H9 (cell line): Measurements from ENCODE around the gene GSE1. TPM values are rescaled to one million over a fixed set of nuclear protein-coding genes. Genes with fewer than 3 reads are reported as not detected.

ENCODE experiments used
- DNase-seq: peaks from one replicate; pipeline ENCODE4 v3.0.0-alpha.2; 2017
- H2AFZ ChIP-seq: one replicate; pipeline ENCODE4 v1.6.1; 2013; ENCODE audit warnings: mild to moderate bottlenecking, low read length, control low read depth, moderate library complexity
- H2AK5ac ChIP-seq: 2 replicates; pipeline ENCODE4 v1.6.1; 2013; ENCODE audit warnings: low read length, control low read depth, mixed read lengths; ENCODE audit not compliant: insufficient read length
- H2BK120ac ChIP-seq: one replicate; pipeline ENCODE4 v1.6.1; 2013; ENCODE audit warnings: low read depth, mild to moderate bottlenecking, low read length, control low read depth, inconsistent platforms; ENCODE audit not compliant: poor library complexity, severe bottlenecking
- H2BK12ac ChIP-seq: 2 replicates; pipeline ENCODE4 v1.6.1; 2013; ENCODE audit warnings: low read length, control low read depth, mixed read lengths, low read depth; ENCODE audit not compliant: insufficient read length
- H2BK15ac ChIP-seq: 2 replicates; pipeline ENCODE4 v1.6.1; 2013; ENCODE audit warnings: low read depth, low read length, control low read depth
- H2BK20ac ChIP-seq: one replicate; pipeline ENCODE4 v1.6.1; 2013; ENCODE audit warnings: low read depth, mild to moderate bottlenecking, low read length, control low read depth, inconsistent platforms; ENCODE audit not compliant: poor library complexity, severe bottlenecking
- H2BK5ac ChIP-seq: 2 replicates; pipeline ENCODE4 v1.6.1; 2013; ENCODE audit warnings: low read length, control low read depth, mixed read lengths; ENCODE audit not compliant: insufficient read length
- H3K14ac ChIP-seq: 2 replicates; pipeline ENCODE4 v1.6.1; 2013; ENCODE audit warnings: low read length, control low read depth; ENCODE audit not compliant: insufficient read depth
- H3K18ac ChIP-seq: 2 replicates; pipeline ENCODE4 v1.6.1; 2013; ENCODE audit warnings: low read depth, mild to moderate bottlenecking, mixed read lengths, low read length, control low read depth; ENCODE audit not compliant: insufficient read length
- H3K23ac ChIP-seq: 2 replicates; pipeline ENCODE4 v1.6.1; 2013; ENCODE audit warnings: low read length, control low read depth, mixed read lengths, low read depth; ENCODE audit not compliant: insufficient read length
- H3K23me2 ChIP-seq: 2 replicates; pipeline ENCODE4 v1.6.1; 2013; ENCODE audit warnings: low read depth, mild to moderate bottlenecking, mixed read lengths, low read length, control low read depth; ENCODE audit not compliant: insufficient read length, poor library complexity, severe bottlenecking
- H3K27ac ChIP-seq: 2 replicates; pipeline ENCODE4 v1.5.1; 2013; ENCODE audit warnings: low read length, control low read depth, mixed read lengths, low read depth; ENCODE audit not compliant: insufficient read length
- H3K27me3 ChIP-seq: 2 replicates; pipeline ENCODE4 v1.6.1; 2013; ENCODE audit warnings: low read length, control low read depth, inconsistent platforms; ENCODE audit not compliant: insufficient read depth
- H3K4ac ChIP-seq: 2 replicates; pipeline ENCODE4 v1.6.1; 2013; ENCODE audit warnings: low read depth, mild to moderate bottlenecking, control low read depth, inconsistent platforms, low read length, moderate library complexity
- H3K4me1 ChIP-seq: 2 replicates; pipeline ENCODE4 v1.6.1; 2013; ENCODE audit warnings: low read length, control low read depth, inconsistent platforms; ENCODE audit not compliant: insufficient read depth
- H3K4me2 ChIP-seq: 2 replicates; pipeline ENCODE4 v1.6.1; 2013; ENCODE audit warnings: low read length, control low read depth, mixed read lengths; ENCODE audit not compliant: insufficient read length, insufficient read depth
- H3K56ac ChIP-seq: 2 replicates; pipeline ENCODE4 v1.6.1; 2013; ENCODE audit warnings: low read depth, mild to moderate bottlenecking, mixed read lengths, low read length, control low read depth; ENCODE audit not compliant: insufficient read length
- H3K79me1 ChIP-seq: 2 replicates; pipeline ENCODE4 v1.6.1; 2013; ENCODE audit warnings: low read depth, mild to moderate bottlenecking, moderate library complexity, low read length, control low read depth, inconsistent platforms; ENCODE audit not compliant: insufficient read depth, poor library complexity, severe bottlenecking
- H3K79me2 ChIP-seq: 2 replicates; pipeline ENCODE4 v1.6.1; 2013; ENCODE audit warnings: low read length, control low read depth, inconsistent platforms; ENCODE audit not compliant: insufficient read depth
- H3K9ac ChIP-seq: 2 replicates; pipeline ENCODE4 v1.6.1; 2013; ENCODE audit warnings: low read length, control low read depth, mixed read lengths; ENCODE audit not compliant: insufficient read length; ENCODE audit errors: extremely low read depth
- H3K9me3 ChIP-seq: one replicate; pipeline ENCODE4 v1.6.1; 2013; ENCODE audit warnings: low read depth, low read length, inconsistent platforms; ENCODE audit not compliant: control insufficient read depth
- H3T11ph ChIP-seq: one replicate; pipeline ENCODE4 v1.6.1; 2013; ENCODE audit warnings: mild to moderate bottlenecking, low read length, control low read depth, inconsistent platforms
- H4K20me1 ChIP-seq: one replicate; pipeline ENCODE4 v1.6.1; 2013; ENCODE audit not compliant: control insufficient read depth, insufficient read length, insufficient read depth
- H4K5ac ChIP-seq: 2 replicates; pipeline ENCODE4 v1.6.1; 2013; ENCODE audit warnings: low read depth, mild to moderate bottlenecking, mixed read lengths, low read length, control low read depth; ENCODE audit not compliant: insufficient read length
- H4K8ac ChIP-seq: replicated peaks from 2 replicates; pipeline ENCODE4 v1.6.1; 2013; ENCODE audit warnings: low read length, control low read depth, mixed read lengths, low read depth; ENCODE audit not compliant: insufficient read length
- H4K91ac ChIP-seq: 2 replicates; pipeline ENCODE4 v1.6.1; 2013; ENCODE audit warnings: low read depth, mild to moderate bottlenecking, moderate library complexity, mixed read lengths, low read length, control low read depth; ENCODE audit not compliant: insufficient read length
- H3K27ac Mint-ChIP-seq, 3 experiments: 2 replicates in 2 of 3; 3 replicates in 1 of 3; pipeline ENCODE4 v1.8.0; 2020 to 2021; ENCODE audit warnings: mixed read lengths in 3 of 3, mild to moderate bottlenecking in 1 of 3, moderate library complexity in 1 of 3
- H3K27me3 Mint-ChIP-seq: 2 replicates; pipeline ENCODE4 v1.8.0; 2021; ENCODE audit warnings: low read depth, mild to moderate bottlenecking, moderate library complexity, mixed read lengths
- H3K36me3 Mint-ChIP-seq, 3 experiments: 2 replicates in 2 of 3; 3 replicates in 1 of 3; pipeline ENCODE4 v1.8.0; 2020 to 2021; ENCODE audit warnings: low read depth in 3 of 3, mixed read lengths in 3 of 3; ENCODE audit not compliant: insufficient read depth in 1 of 3
- H3K4me1 Mint-ChIP-seq, 2 experiments: 2 replicates each; pipeline ENCODE4 v1.8.0; 2020; ENCODE audit warnings: mixed read lengths in 2 of 2
- H3K4me3 Mint-ChIP-seq, 2 experiments: 2 replicates in 1 of 2; 3 replicates in 1 of 2; pipeline ENCODE4 v1.8.0; 2020 to 2021; ENCODE audit warnings: mild to moderate bottlenecking in 2 of 2, mixed read lengths in 2 of 2, moderate library complexity in 1 of 2
- H3K9me3 Mint-ChIP-seq, 2 experiments: 2 replicates in 1 of 2; 3 replicates in 1 of 2; pipeline ENCODE4 v1.8.0; 2020; ENCODE audit warnings: mild to moderate bottlenecking in 2 of 2, mixed read lengths in 2 of 2, moderate library complexity in 1 of 2
- WGBS: extraction: QIAGEN DNeasy Blood & Tissue Kit; methylation state at CpG from one replicate; pipeline ENCODE4 v1.1.7; 2013; ENCODE audit warnings: missing lambda C conversion rate, low lambda C conversion rate, mixed read lengths; ENCODE audit not compliant: insufficient read length; ENCODE audit errors: extremely low coverage; 5-methylcytosine and 5-hydroxymethylcytosine counted together
- total RNA-seq: library from RNA; stranded (reverse); gene quantifications from 2 replicates; pipeline ENCODE4 v1.2.1, GENCODE V29; 2021
- TF ChIP-seq, protein P1 (sequence below): fragments of 200-600 bp; sonication (generic); conservative IDR thresholded peaks from 3 replicates; pipeline ENCODE4 v1.8.0; 2021; ENCODE audit warnings: antibody characterized with exemption, mild to moderate bottlenecking

GSE1 gene
- total RNA-seq, 1 experiment from 2014 or later, result 125 TPM

DNA sequence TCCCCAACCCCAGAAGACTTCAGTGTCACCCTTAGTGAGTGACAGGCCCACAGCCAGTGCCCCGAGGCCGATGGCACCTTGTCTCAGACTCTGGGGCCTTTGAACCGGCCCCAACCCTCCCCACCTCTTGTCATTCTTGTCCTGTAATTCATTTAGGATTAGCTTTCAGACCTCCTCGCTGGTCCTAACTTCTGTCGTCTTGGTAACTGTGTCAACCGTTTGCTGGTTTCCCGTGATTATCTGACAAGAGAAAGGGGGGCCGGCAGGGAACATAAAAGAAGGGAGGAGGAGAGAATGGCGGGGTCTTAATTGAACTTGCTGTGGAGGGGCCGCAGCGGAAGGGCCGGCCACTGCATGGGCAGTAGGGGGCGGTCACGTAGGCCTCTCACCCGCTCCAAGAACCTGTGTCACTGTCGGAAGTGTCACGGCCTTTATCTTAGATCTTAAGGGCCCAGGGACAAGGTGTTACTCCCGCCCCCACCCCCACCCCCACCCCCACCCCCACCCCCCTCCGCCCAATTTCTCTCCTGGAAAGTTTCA lies 46.5 kb upstream of the GSE1 start:
- no peak overlapping the region for H3K9ac ChIP-seq
- no peak overlapping the region for H2BK15ac ChIP-seq
- no peak overlapping the region for H3K4ac ChIP-seq
- H3K27ac Mint-ChIP-seq, result peak overlapping the region; percentile 14 to 82 (median 74); a peak in 3 of 7 replicates
- no peaks in the 10 kb centered on the region for H3K23me2 ChIP-seq
- H4K20me1 ChIP-seq, result no peaks in the 10 kb centered on the region
- H3K14ac ChIP-seq, result no peak overlapping the region
- DNase-seq, result peak; percentile 70
- peaks cover 70 to 81% of the 10 kb centered on the region in 2 experiments for H3K4me1 Mint-ChIP-seq
- no peaks in the 10 kb centered on the region for H3K79me1 ChIP-seq
- H3K27me3 Mint-ChIP-seq, result peaks cover 4% of the 10 kb centered on the region
- H3K56ac ChIP-seq, result no peak overlapping the region
- WGBS, result no CpG with 5 or more reads among the region's 19 CpGs
- H3K9me3 Mint-ChIP-seq, result peaks cover 6 to 8% of the 10 kb centered on the region in 2 experiments; a peak in 4 of 5 replicates
- H3T11ph ChIP-seq, result no peak overlapping the region
- no peaks in the 10 kb centered on the region for H3K9me3 ChIP-seq
- TF ChIP-seq, protein P1, sequence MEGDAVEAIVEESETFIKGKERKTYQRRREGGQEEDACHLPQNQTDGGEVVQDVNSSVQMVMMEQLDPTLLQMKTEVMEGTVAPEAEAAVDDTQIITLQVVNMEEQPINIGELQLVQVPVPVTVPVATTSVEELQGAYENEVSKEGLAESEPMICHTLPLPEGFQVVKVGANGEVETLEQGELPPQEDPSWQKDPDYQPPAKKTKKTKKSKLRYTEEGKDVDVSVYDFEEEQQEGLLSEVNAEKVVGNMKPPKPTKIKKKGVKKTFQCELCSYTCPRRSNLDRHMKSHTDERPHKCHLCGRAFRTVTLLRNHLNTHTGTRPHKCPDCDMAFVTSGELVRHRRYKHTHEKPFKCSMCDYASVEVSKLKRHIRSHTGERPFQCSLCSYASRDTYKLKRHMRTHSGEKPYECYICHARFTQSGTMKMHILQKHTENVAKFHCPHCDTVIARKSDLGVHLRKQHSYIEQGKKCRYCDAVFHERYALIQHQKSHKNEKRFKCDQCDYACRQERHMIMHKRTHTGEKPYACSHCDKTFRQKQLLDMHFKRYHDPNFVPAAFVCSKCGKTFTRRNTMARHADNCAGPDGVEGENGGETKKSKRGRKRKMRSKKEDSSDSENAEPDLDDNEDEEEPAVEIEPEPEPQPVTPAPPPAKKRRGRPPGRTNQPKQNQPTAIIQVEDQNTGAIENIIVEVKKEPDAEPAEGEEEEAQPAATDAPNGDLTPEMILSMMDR, result peak; percentile 61
- H2BK12ac ChIP-seq, result no peak overlapping the region
- peaks cover 9% of the 10 kb centered on the region; the same call in 1 of the 2 replicates for H3K79me2 ChIP-seq
- no peak overlapping the region for H2BK120ac ChIP-seq
- no peak overlapping the region for H3K18ac ChIP-seq
- peaks cover 7% of the 10 kb centered on the region; the same call in 1 of the 2 replicates for H3K4me1 ChIP-seq
- no peak overlapping the region for H4K8ac ChIP-seq
- no peak overlapping the region for H4K5ac ChIP-seq
- no peak overlapping the region for H2BK20ac ChIP-seq
- no peak overlapping the region for H3K23ac ChIP-seq
- H3K36me3 Mint-ChIP-seq, result peaks cover 2 to 16% (median 5%) of the 10 kb centered on the region in 3 experiments; a peak in 6 of 7 replicates
- H2AK5ac ChIP-seq, result no peak overlapping the region
- peak overlapping the region in 1 of 2 experiments; percentile 60; a peak in 1 of 5 replicates for H3K4me3 Mint-ChIP-seq
- H3K27ac ChIP-seq, result no peak overlapping the region
- no peaks in the 10 kb centered on the region for H3K27me3 ChIP-seq
- no peak overlapping the region for H4K91ac ChIP-seq
- H3K4me2 ChIP-seq, result no peak overlapping the region
- H2AFZ ChIP-seq, result no peak overlapping the region
- H2BK5ac ChIP-seq, result no peak overlapping the region
